ENCODE results near the gene BARX1.

GRCh38 chr9:93930070-93930469 lies 25.1 kb downstream of the BARX1 start:
- TF ChIP-seq, protein P1, sequence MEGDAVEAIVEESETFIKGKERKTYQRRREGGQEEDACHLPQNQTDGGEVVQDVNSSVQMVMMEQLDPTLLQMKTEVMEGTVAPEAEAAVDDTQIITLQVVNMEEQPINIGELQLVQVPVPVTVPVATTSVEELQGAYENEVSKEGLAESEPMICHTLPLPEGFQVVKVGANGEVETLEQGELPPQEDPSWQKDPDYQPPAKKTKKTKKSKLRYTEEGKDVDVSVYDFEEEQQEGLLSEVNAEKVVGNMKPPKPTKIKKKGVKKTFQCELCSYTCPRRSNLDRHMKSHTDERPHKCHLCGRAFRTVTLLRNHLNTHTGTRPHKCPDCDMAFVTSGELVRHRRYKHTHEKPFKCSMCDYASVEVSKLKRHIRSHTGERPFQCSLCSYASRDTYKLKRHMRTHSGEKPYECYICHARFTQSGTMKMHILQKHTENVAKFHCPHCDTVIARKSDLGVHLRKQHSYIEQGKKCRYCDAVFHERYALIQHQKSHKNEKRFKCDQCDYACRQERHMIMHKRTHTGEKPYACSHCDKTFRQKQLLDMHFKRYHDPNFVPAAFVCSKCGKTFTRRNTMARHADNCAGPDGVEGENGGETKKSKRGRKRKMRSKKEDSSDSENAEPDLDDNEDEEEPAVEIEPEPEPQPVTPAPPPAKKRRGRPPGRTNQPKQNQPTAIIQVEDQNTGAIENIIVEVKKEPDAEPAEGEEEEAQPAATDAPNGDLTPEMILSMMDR (IDR thresholded peaks at IDR 0.05), result no peak
- no peak for TF ChIP-seq POLR2A (IDR thresholded peaks at IDR 0.05)
